Left kidney (tissue), 2 donors: Measurements from ENCODE around the gene EML1. TPM values are rescaled to one million over a fixed set of nuclear protein-coding genes. Genes with fewer than 3 reads are reported as not detected.

Experiments used
- DNase-seq: peaks from one replicate; pipeline ENCODE4 v3.0.0-alpha.2; 2013
- polyA plus RNA-seq: library from polyadenylated mRNA; unstranded; fragments of 120-200 nt; gene quantifications from one replicate; pipeline ENCODE4 v1.2.1, GENCODE V29; 2013; ENCODE audit not compliant: insufficient read length

Gene EML1
- polyA plus RNA-seq, 1 donor, result 38.5 TPM

DNA sequence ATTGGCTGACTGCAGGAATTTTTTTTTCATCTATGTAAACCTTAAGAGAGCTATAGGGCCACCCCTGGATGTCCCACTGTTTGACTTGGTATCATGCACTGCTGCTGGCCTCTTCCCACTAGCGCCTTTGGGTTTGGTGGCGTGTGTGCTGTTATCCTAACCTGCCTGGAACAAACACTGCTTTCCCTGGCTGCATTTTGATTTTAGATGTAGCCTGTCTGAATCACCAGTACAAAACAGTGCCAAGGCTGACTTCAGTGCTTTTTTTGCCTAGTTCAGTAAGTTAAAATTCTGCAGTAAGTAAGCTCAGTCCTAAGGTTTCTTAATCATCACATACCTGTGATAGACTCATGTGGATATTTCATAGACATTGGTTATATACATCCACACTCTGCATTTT is 99.2 kb downstream of the EML1 start:
- no peak for DNase-seq

DNA sequence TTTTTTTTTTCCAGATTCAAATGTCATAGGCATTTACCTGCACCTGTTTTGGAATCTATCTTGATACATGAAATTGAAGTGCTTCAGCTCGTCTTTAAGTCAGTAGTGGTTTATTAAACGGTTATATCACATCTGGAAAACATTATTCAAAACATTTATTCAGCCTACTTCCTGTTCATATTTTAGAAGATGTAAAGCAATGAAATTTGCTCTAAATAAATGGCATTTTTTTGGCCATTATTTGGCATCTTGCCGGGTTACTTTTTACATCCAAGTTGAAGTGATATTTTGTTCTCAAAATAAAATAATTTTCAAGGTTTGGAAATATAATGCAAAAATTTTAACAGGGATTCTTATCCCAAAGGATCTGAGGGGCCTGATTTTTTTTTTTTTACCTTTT is 103.1 kb downstream of the EML1 start:
- DNase-seq, result no peak

DNA sequence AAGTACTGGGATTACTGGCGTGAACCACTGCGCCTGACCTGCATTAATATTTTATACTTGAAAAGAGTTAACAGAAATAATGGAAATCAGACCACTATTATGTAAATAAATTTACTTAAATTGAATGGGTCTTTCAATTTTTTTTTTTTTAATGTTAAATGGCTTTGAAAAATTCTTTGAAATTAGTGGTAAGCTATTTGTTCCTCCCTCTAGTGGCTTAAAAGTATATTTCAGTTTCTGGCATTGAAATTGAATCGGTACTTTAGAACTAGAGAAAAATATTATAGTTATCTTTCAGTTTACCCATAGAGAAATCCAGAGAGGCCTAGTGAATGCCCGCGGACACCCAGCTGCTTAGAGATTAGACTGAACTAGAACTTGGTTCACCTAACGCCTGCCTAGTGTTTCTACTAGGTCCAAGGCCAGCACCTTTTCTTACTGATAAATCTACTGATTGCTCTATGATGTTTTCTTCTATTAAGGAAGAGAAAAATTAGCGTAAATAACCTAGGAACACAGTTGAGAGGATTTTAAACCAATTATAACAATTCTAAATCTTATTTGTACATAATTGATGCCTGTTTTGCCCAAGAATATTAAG is 106.5 kb downstream of the EML1 start:
- DNase-seq, result no peak

DNA sequence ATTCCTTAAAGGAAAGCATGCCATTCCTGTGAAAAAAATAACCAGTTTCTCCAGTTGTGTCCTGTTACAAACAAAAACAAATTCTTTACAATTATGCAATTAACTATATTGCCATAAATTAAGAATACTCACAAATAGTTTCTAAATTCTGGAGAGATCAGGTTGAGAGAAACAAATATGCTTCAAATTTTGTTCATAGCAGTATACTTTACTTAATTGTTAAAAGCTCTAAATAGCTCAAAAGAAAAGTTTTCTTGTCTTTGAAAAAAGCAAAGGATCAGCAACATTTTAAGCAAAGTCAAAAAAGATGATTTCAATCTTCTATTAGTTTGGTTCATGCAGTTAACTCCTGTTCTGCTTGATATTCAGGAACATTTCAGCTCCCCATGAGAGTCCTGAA is 109.7 kb downstream of the EML1 start:
- DNase-seq, result no peak

DNA sequence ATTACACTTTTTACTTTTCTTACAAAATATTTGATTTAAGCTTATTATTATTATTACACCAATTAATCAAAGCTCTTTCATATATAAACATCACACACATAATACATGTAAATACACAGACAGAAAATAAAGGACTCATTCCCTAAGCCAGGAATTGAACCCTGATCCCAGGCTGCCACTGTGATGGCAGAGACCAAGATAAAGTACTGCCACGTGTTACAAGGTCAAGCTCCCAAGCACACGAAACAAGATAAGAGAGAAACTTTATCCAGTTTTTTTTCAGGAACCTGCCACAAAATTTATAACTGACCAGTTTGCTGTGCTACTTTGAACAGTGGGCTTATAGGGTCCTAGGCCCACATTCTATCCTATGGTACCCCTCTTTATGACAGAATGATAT is 111.3 kb downstream of the EML1 start:
- no peak for DNase-seq

DNA sequence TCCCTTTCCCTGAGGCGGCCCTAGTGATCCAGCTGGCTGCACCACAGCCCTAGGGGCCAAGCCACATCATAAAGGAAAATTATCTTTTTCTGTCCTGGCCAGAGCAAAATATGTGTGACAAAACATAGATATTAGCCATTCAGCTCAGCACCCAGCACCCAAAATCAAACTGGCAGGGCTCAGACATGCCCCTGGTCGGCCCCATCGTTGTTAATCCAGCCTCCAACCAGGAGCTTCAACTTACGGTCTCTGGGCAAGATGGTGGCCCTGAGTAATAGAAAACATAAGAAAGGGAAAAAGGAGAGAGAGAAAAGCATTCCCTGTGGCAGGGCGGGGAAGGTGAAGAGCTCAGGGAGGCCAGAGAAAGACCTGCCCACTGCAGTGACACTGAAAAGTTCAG is 111.9 kb downstream of the EML1 start:
- no peak for DNase-seq

DNA sequence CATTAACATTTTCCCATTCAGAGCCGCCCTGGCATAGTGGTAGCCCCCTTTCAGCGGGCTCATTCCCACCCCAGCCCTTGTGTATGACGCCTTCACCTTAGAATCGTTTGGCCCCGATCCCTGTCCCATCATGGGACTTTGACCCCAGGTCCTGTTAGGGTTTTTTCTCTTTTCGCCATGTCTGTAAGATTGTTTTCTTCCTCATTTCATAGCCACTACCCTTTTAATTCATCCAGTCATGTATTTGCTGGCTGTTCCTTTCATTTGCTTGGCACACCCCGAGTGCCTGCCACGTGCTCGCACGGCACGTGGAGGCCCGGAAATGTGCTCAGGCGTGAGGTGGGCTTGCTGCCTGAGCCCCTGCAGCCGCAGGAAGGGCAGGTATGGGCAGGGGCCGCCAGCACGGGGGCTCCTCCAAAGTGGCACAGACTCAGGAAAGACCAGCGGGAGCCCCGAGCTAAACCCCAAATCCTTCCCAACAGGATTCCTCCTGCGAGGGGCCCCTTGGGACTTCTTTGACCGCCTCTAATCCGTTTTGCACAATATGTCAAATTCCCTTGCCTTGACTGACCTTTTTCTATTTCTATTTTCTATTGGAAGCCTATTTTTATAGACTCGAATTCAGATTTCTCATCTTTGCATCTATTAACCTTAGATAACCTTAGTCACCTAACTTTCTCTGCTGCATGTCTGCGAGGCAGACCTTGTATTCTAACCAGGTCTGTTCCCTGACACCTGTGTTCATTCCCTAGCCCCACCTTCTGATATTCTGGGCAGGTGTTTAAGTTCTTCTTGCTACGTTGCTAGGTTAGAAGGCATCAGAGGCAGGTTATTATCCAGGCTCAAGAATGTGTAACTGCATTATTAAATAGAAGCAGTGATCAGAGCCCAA is 114.8 kb downstream of the EML1 start:
- DNase-seq, result no peak

DNA sequence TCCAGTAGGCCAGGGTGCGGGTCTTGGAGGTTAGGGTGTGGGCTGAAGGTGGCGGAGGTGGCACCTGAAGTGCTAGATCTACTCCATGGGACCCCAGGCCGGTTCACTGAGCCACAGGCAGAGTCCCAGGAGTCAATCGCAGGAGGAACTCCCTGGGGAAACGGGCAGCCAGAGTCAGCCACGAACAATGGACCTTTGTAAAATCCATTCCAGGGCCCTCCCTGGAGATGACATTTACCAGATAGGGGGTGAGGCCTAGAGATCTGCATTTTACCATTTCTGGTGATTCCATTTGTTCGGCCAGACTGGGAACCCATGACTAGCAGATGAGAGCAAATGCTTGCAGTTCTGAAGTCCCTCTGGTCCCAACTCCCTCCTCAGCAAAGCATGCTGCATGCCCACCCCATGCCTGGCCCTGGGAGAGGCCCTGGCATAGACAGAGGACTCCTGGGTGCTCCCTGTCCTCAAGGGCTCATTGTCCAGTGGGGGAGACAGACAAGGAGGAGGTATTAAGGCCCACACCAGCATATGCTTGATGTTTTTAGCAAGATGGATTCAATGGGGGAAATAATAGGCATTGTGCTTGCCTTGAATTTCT is 115.5 kb downstream of the EML1 start:
- DNase-seq, result no peak

DNA sequence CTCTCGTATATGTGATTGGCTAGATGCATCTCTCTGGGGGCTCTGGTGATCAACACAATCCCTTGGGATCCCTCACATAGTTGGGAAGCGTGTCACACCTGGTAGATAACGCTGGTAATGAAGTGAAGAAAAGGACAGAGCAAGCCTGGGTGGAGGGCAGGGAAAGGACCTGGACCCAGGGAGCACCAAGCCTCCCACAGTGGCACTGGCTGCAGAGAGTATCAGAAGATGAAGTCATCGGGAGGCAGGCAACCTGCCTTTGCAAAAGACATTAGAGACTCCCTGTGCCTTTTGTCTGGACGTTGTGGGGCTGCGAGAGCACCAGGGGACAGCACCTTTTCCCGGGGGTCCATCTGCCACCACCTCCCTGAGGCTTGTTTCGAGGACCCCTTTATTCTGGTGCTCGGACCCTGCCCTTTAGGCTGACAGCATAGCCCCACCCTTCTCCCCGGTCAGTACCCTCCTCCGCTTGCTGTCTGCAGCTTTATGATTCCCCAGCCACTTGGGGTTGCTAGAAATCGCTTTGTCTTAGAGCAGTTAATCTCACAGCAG is 116.4 kb downstream of the EML1 start:
- no peak for DNase-seq

DNA sequence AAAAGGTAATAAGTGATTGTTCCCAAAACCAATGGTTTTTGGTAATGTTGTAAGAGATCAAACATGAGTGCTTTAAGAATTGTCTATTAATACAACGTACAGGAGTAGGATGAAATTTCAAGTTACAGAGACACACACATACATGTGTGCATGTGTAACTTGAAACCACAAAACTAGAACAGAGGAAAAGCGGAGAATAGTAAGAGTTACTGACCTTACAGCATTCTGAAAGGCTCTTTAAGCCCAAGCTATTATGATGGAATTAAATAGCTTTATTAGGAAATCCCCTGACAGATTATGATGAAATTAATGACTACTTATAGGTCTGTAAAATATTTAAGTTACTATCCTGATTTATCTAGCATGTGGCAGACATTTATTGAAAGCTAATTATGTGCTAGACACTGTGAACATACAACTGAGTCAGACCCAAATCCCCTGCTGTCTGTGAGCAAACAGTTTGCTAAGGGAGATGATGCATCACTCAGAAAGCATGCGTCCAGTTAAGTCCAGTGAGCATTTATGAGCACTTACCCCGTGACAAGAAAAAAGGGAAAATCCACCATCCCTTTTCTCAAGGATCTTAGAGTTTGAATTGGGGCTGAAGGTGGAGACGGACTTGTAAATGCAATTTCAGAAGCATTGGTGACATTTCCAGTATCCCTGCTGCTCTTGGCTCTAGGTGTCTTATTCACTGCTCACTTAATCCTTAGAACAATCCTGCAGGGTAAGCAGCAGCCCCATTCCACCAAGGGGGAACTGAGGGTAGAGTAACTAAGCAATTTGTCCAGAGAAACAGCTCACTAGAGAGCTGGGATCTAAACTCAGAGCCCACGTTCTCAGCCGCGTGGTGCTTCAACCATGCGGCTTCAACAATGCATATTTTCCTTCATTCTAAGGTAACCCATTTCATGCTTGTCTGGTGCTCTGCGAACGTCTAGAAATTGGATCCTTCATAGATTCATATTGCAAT is 117.4 kb downstream of the EML1 start:
- no peak for DNase-seq

DNA sequence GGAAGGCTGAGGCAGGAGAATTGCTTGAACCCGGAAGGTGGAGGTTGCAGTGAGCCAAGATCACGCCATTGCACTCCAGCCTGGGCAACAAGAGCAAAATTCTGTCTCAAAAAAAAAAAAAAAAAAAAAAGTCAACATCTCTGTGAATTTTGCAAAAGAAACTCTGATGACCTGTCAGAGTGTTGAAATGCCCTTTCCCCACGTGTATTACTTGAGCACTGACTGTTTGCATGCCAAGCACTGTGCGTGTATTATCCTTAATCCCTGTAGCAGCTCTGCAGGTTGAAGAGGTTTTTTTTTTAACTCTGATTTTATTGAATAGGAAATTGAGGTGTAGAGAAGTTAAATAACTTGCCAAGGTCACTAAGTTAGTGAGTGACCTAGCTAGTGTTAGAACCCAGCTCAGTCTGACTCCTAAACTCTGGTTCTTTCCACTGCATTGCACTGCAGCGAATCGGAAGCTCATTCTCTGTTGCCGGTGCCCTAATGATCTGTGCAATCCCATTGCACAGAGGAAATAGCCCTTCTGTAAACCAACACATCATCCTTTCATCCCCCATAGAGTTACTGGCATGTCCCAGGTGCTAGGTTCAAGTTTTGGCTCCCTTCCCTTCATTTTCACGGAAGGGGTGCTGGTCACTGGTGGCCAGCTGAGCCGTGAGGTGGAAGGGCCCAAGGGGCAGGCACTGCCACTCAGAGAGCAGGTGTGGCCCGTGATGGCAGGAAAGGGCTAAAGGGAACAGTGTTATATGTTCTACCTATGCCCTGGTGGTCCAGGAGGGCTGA is 122.3 kb downstream of the EML1 start:
- DNase-seq, result no peak

DNA sequence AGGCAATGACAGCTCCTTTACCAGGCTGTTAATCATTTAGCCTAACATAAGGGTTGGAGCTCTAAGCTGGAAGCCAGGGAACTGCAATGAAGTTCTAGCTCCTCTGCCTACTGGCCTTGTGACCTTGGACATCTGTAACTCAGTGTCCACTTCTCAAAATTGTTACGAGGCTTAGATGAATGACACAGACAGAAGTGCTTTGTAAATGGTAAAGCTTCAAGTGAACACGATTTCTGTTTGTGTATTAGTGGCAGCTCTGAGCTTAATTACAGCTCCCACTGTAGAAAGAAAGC is 122.8 kb downstream of the EML1 start:
- DNase-seq, result no peak

DNA sequence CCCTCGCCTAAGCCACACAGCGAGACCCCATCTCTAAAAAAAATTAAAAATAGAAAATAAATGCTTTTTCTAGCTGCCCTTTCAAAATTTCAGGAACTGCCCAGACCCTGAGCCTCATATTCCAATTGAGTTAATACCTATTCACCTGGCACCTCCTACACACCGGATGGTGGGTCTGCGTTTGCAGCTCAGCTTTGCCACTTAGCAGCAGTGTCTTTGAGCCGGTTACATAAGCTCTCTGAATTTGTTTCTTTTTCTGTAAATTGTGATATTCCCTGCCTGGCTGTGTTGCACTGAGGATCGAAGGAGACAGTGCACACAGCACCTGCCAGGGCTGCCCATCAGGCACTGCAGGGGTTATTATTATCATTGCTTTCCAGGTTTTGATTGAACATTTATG is 125.6 kb downstream of the EML1 start:
- no peak for DNase-seq

DNA sequence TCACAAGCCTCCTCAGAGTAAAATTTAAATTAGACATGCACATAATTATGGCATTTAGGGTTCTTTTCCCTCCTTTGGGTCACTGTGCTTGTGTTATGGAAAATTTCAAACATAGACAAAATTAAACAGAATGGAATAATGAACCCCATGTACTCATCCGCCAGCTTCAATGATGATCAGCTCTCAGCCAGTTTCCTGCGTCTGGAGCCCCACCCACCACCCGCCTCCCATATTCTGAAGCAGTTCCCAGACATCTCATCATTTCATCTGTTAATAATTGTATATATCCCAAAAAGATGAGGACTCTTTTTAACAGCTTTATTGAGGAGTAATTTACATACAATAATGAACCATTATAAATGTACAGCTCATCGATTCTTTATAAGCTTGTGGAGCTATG is 128.2 kb downstream of the EML1 start:
- DNase-seq, result no peak

DNA sequence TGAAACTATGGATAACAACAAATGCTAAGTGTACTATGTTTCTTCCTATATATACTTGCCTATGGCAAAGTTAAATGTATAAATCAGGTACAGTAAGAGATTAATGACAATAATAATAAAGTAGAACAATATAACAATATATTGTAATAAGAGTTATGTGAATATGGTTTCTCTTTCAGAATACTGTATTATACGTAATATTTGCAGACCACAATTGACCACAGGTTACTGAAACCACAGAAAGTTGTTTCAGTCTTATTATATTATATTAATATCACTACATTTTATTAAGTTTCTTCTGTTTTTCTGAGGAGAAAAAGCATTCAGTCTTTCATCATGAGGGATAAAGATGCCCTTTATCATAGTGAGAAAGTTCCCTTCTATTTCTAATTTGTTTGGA is 131.2 kb downstream of the EML1 start:
- no peak for DNase-seq

DNA sequence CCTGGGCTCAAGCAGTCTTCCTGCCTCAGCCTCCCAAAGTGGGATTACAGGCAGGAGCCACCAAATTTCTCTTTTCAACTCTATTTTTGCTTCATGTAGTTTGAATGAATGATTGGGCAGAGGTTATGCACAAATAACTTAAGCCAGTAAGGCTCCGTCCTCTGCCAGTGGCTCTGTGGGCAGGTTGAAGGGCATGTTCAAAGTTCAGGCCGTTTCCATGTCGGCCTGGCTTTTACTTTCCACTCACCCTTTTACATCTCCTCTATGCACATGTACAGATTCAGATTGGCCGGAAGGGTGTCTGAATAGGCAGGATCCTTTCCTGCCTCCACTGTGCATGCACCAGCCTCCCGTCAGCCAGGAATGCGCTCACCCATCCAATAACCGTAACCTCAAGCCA is 132.3 kb downstream of the EML1 start:
- DNase-seq, result no peak

DNA sequence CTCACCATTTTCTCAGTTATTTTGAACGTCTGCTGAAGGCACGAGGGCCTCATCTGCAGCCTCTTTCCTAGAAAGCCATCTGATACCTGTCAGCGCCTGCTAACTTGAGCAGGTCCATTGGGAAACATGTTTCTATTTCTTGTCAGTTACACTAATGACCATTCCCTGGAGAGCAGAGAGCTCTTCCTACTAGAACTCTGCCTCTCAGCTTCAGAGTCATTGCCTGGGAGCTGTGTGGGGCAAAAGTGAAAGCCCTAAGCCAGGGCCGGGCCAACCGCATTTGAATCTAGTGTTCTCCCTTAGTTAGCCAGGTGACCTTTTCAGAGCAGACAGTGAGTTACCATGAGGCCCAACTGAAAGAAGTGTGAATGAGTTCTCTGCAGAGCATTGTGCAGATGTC is 135.8 kb downstream of the EML1 start:
- no peak for DNase-seq

DNA sequence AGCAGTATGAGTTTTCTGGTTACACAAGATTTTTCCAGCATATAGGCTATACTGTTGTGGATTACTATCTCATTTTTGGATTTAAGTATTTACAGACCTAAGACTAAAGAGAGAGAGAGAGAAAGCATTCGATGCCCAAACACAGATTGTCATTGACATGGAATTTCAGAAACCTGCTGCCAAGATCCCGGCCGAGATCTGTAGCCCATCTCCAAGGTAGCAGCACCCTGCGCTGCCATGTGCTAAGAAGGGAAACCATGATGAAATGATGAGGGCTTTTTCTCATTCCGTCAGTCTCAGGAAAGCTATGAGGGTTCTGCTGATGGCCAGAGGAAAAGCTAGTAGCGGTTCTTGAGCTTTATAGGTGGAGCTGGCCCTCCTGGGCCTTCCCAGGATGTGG is 136.4 kb downstream of the EML1 start:
- no peak for DNase-seq

DNA sequence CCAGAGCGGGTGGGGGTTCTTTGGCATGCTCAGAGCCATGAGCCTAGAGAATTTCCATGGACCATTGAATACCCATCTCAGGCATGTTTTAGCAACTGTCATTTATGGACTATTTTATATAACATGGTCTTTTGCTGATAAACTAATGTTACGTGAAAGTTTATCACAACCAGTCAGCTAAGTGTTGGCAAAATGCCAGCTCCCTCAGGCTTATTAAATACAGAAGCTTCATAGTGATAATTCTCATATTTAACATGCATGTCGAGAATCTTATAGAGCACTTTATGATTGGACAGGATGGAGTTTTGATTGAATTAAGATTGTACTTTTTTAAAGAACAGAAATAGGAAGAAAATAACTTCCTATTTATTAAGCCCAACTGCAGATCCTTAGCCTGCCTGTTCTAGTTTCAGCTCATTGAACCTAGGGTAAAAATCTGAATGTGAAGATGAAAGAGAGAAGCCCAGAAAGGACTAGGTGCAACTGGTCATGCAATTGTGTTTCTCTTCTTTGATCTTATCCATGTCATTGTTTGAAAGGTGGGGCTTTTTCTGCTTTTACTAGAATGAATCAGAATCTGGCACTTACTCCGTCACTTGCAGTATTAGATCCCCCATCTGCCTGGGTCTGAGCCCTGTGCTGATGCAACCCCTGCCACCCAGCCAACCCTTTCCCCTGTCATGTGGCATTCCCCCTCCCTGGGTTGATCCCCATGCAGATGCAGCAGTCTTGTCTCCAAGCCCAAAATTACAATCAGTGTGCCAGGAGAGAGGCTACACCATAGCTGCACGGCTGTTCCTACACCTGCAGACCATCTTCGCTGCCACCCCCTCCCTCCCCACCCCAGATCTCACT is 137.4 kb downstream of the EML1 start:
- no peak for DNase-seq

DNA sequence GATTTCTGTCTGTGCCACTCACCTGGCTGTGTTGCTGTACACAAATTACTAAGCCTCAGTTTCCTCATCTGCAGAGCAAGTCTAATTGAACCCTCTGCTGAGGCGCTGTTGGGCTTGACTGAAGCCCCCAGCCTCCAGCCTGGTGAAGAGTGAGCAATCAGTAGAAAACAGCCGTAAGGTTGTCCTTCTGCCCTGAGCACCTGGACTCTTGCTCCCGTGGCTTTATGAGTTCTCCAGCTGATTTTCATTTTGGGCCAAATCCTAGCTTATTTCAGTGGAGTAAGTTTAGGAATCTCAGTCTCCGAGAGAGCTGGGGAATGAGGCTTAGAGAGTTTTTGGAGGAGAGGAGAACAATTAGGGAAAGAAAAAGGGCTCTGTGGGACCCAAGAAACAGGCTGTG is 138.1 kb downstream of the EML1 start:
- DNase-seq, result no peak
